Ishikawa (cell line): ENCODE results near the gene SGCE.

Source experiments
- CEBPB ChIP-seq: IDR thresholded peaks from 2 replicates; pipeline ENCODE4 v1.6.1; 2012
- EP300 ChIP-seq: IDR thresholded peaks from 2 replicates; pipeline ENCODE4 v1.6.1; 2012; ENCODE audit warnings: borderline replicate concordance
- FOXM1 ChIP-seq: IDR thresholded peaks from 2 replicates; pipeline ENCODE4 v1.6.1; 2012; ENCODE audit warnings: low read depth, borderline replicate concordance
- TAF1 ChIP-seq: IDR thresholded peaks from 2 replicates; pipeline ENCODE4 v1.6.1; 2012; ENCODE audit warnings: low read depth, mild to moderate bottlenecking
- TF ChIP-seq, protein P1 (sequence below): IDR thresholded peaks from 2 replicates; pipeline ENCODE4 v1.6.1; 2012

DNA sequence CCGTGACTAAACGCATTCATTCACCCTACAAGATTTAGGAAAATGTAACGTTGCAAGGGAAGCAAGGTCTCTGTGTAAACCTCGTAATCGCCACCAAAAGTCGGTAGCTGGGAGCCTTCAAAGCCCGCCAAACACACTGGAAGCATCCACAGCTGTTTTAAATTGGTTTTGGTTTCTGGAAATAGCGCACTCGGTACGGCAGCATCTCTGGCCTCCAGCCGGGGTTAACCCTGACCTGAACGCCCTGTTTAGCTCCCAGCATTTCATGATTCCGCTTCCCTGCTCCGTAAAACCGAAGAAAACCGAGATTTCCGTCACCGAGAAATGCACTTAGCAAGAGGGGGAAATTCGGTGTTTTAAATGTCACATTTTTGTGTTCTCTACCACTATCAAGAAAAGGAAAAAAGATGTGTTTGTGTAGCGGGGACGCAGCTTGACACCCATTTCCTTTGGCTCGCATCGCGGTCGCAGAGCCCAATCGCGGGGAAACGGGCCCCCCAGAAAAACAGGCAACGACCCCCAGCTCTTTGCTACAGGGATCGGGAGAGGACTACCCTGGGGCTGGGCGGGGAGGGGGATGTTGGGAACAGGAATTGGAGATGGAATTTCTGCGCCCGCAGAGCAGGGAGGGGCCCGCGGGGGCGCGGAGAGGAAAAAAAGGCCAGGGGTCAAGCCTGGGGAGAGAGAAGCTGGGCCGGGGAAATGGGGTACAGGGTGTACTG, 646 bp downstream of the SGCE start:
- TF ChIP-seq CEBPB (no peak), TAF1 (no peak), FOXM1 (no peak), EP300 (no peak)
- TF ChIP-seq, protein P1, sequence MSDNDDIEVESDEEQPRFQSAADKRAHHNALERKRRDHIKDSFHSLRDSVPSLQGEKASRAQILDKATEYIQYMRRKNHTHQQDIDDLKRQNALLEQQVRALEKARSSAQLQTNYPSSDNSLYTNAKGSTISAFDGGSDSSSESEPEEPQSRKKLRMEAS, result no peak
